Peyer's patch (tissue), 4 donors: ENCODE results near the gene SLC35F5.

Experiments
- CTCF ChIP-seq, 6 experiments: fragments of 450-650 bp in 4 of 6; fragments of 200-600 bp in 2 of 6; sonication (generic) in 1 of 6; IDR thresholded peaks; one replicate each; pipeline ENCODE4 v1.5.1; 2017 to 2019; ENCODE audit warnings: antibody characterized with exemption in 6 of 6, mild to moderate bottlenecking in 3 of 6, moderate library complexity in 1 of 6
- POLR2A ChIP-seq, 2 donors: fragments of 450-650 bp; IDR thresholded peaks; one replicate each; pipeline ENCODE4 v1.5.1; 2017; ENCODE audit warnings: antibody characterized with exemption in 2 of 2, mild to moderate bottlenecking in 2 of 2, moderate library complexity in 2 of 2

GRCh38 chr2:113799375-113799774, 42.9 kb upstream of the SLC35F5 start:
- no peak for TF ChIP-seq CTCF (IDR thresholded peaks at IDR 0.05)
- no peak for TF ChIP-seq POLR2A (IDR thresholded peaks at IDR 0.05)
